ENCODE results near the gene TM4SF20. TPM values are rescaled to one million over a fixed set of nuclear protein-coding genes. Genes with fewer than 3 reads are reported as not detected.

The TM4SF20 gene
- total RNA-seq, 1 experiment from 2014 or later, result not detected

DNA sequence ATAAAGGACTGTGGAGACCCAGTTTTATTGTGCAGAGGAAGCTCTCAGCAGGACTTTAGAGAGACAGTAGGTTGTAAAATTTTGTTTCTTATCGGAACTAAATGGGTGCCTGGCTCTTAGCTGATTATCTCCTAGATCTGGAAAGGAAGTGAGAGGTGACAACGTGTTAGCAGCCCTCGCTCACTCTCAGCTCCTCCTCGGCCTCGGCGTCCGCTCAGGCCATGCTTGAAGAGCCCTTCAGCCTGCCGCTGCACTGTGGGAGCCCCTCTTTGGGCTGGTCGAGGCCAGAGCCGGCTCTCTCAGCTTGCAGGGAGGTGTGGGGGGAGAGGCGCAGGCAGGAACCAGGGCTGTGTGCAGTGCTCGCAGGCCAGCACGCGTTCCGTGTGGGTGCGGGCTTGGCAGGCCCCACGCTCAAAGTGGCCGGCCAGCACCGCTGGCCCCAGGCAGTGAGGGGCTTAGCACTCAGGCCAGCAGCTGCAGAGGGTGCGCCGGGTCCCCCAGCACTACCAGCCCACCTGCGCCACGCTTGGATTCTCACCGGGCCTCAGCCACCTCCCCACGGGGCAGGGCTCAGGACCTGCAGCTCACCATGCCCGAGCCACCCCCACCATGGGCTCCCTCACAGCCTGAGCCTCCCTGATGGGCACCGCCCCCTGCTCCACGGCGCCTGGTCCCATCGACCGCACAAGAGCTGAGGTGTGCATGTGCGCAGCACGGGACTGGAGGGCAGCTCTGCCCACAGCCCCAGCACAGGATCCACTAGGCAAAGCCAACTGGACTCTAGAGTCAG lies 58.6 kb downstream of the TM4SF20 start:
- no peak overlapping the region for H3K4me3 ChIP-seq (ENCODE audit: low read depth, low read length, poor library complexity, severe bottlenecking)
- ChIA-PET CTCF (no interaction called here), POLR2A (ENCODE audit: low non-redundant PET) (no interaction called here)
- no TSS peak for BruUV-seq (replicated peaks)
- no peaks in the 10 kb centered on the region for H3K36me3 ChIP-seq (ENCODE audit: insufficient read depth, low read length, poor library complexity, severe bottlenecking)
- TF ChIP-seq, protein P1, sequence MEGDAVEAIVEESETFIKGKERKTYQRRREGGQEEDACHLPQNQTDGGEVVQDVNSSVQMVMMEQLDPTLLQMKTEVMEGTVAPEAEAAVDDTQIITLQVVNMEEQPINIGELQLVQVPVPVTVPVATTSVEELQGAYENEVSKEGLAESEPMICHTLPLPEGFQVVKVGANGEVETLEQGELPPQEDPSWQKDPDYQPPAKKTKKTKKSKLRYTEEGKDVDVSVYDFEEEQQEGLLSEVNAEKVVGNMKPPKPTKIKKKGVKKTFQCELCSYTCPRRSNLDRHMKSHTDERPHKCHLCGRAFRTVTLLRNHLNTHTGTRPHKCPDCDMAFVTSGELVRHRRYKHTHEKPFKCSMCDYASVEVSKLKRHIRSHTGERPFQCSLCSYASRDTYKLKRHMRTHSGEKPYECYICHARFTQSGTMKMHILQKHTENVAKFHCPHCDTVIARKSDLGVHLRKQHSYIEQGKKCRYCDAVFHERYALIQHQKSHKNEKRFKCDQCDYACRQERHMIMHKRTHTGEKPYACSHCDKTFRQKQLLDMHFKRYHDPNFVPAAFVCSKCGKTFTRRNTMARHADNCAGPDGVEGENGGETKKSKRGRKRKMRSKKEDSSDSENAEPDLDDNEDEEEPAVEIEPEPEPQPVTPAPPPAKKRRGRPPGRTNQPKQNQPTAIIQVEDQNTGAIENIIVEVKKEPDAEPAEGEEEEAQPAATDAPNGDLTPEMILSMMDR (conservative IDR thresholded peaks at IDR 0.05; ENCODE audit: low read depth, low read length), result no peak
- no peak for TF ChIP-seq EZH2 (IDR thresholded peaks at IDR 0.05; ENCODE audit: borderline replicate concordance, low read depth, low read length, poor library complexity, severe bottlenecking)
- intact Hi-C loops (cut with micrococcal nuclease; ENCODE audit: unreplicated experiment), result no loop called here
- no peaks in the 10 kb centered on the region for H3K27me3 ChIP-seq (replicated peaks; ENCODE audit: insufficient read depth, low read depth, low read length, poor library complexity)
- no peak overlapping the region for H3K27ac ChIP-seq (ENCODE audit: low read depth, low read length, poor library complexity, severe bottlenecking)
- no peaks in the 10 kb centered on the region for H3K4me1 ChIP-seq (ENCODE audit: insufficient read depth, low read length, poor library complexity, severe bottlenecking)
- DNase-seq (ENCODE audit: low spot score), result no peak
- peaks cover 5% of the 10 kb centered on the region for H3K9me3 ChIP-seq (ENCODE audit: low read depth, low read length, poor library complexity, severe bottlenecking)

DNA sequence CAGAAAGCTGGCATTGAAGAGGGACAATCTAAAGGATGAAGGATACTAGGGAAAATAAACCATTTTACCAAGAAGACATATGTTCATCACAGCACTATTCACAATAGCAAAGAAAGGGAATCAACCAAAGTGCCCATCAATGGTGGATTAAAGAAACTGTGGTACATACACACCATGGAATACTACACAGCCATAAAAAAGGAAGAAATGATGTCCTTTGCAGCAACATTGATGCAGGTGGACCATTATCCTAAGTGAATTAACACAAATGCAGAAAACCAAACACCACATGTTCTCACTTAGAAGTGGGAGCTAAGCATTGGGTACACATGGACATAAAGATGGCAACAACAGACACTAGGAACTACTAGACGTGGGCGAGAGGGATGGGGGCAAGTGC lies 61.3 kb downstream of the TM4SF20 start:
- H3K36me3 ChIP-seq (ENCODE audit: insufficient read depth, low read length, poor library complexity, severe bottlenecking), result no peaks in the 10 kb centered on the region
- BruUV-seq (replicated peaks), result no TSS peak
- DNase-seq (ENCODE audit: low spot score), result no peak
- TF ChIP-seq EZH2 (IDR thresholded peaks at IDR 0.05; ENCODE audit: borderline replicate concordance, low read depth, low read length, poor library complexity, severe bottlenecking), result no peak
- TF ChIP-seq, protein P1 (conservative IDR thresholded peaks at IDR 0.05; ENCODE audit: low read depth, low read length), result no peak
- no peaks in the 10 kb centered on the region for H3K27me3 ChIP-seq (replicated peaks; ENCODE audit: insufficient read depth, low read depth, low read length, poor library complexity)
- CTCF ChIA-PET, result no interaction called here
- POLR2A ChIA-PET (ENCODE audit: low non-redundant PET), result no interaction called here
- no peak overlapping the region for H3K4me3 ChIP-seq (ENCODE audit: low read depth, low read length, poor library complexity, severe bottlenecking)
- no peak overlapping the region for H3K27ac ChIP-seq (ENCODE audit: low read depth, low read length, poor library complexity, severe bottlenecking)
- intact Hi-C loops (cut with micrococcal nuclease; ENCODE audit: unreplicated experiment), result no loop called here
- H3K4me1 ChIP-seq (ENCODE audit: insufficient read depth, low read length, poor library complexity, severe bottlenecking), result no peaks in the 10 kb centered on the region
- peaks cover 4% of the 10 kb centered on the region for H3K9me3 ChIP-seq (ENCODE audit: low read depth, low read length, poor library complexity, severe bottlenecking)

DNA sequence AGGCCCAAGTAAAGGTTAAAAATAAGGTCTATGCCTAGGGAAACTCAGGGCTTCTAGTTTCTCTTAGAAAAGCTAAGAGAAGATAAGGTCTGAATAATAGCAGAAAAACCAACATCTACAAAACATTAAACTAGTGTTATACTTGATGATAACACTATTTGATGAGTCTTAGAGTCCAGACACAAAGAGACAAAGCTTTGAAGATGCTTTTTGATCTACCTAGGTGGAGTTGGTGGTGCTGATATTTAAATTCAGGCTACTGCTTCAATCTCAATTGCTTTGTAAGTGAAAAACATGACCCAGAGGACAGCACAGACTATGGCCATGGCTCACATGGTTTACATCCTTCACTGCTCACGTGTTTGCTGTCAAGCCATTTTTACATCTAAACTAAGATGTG lies 65.8 kb downstream of the TM4SF20 start:
- ChIA-PET CTCF (no interaction called here), POLR2A (ENCODE audit: low non-redundant PET) (no interaction called here)
- no peak for DNase-seq (ENCODE audit: low spot score)
- H3K4me3 ChIP-seq (ENCODE audit: low read depth, low read length, poor library complexity, severe bottlenecking), result no peak overlapping the region
- no TSS peak for BruUV-seq (replicated peaks)
- intact Hi-C loops (cut with micrococcal nuclease; ENCODE audit: unreplicated experiment), result no loop called here
- no peaks in the 10 kb centered on the region for H3K27me3 ChIP-seq (replicated peaks; ENCODE audit: insufficient read depth, low read depth, low read length, poor library complexity)
- TF ChIP-seq, protein P1 (conservative IDR thresholded peaks at IDR 0.05; ENCODE audit: low read depth, low read length), result no peak
- TF ChIP-seq EZH2 (IDR thresholded peaks at IDR 0.05; ENCODE audit: borderline replicate concordance, low read depth, low read length, poor library complexity, severe bottlenecking), result no peak
- H3K36me3 ChIP-seq (ENCODE audit: insufficient read depth, low read length, poor library complexity, severe bottlenecking), result no peaks in the 10 kb centered on the region
- no peak overlapping the region for H3K27ac ChIP-seq (ENCODE audit: low read depth, low read length, poor library complexity, severe bottlenecking)
- no peaks in the 10 kb centered on the region for H3K9me3 ChIP-seq (ENCODE audit: low read depth, low read length, poor library complexity, severe bottlenecking)
- H3K4me1 ChIP-seq (ENCODE audit: insufficient read depth, low read length, poor library complexity, severe bottlenecking), result no peaks in the 10 kb centered on the region

Measured in A673 (cell line).